ENCODE results near the gene MYLIP. TPM values are rescaled to one million over a fixed set of nuclear protein-coding genes. Genes with fewer than 3 reads are reported as not detected.

The MYLIP gene
- total RNA-seq, 4 donors from 2014 or later, result 32.0 to 54.6 (median 41.9) TPM

- no peak for TF ChIP-seq CTCF (IDR thresholded peaks at IDR 0.05; ENCODE audit: low read depth)
Observed at GRCh38 chr6:16196260-16196983, 67.5 kb downstream of the MYLIP start.

- TF ChIP-seq CTCF (IDR thresholded peaks at IDR 0.05; ENCODE audit: low read depth), result no peak
Observed at GRCh38 chr6:16196984-16197546, 68.2 kb downstream of the MYLIP start.

Small RNAs within 50 kb of the gene (small RNA-seq; reads per million reads assigned to genes)
- gene MIR4639, result not detected

Other genes with a start within 250 kb of the MYLIP start
- 1 to 10 TPM; 3.2 to 6.8 (median 4.8) TPM for gene GMPR, start 109.5 kb downstream of the MYLIP start, total RNA-seq

Data from subcutaneous adipose tissue (tissue), 4 donors.